IPS-18c (cell line): ENCODE measurements around the gene RAB36.
"Not testable (repeated sequence)": the region's sequence is repeated elsewhere in the genome, so short reads cannot be mapped to it uniquely, and the experiment has no call there.

Experiments used
- H3K4me3 ChIP-seq: 2 replicates; pipeline ENCODE4 v1.7.0; 2013; ENCODE audit warnings: low read depth, mild to moderate bottlenecking, low read length, moderate library complexity; ENCODE audit not compliant: insufficient read depth
- H3K9me3 ChIP-seq: one replicate; pipeline ENCODE4 v1.6.1; 2013; ENCODE audit warnings: mild to moderate bottlenecking, low read length, moderate library complexity; ENCODE audit not compliant: control insufficient read depth, insufficient read depth

The RAB36 gene

GRCh38 chr22:23126165-23127054 lies 18.9 kb upstream of the RAB36 start:
- Histone ChIP-seq H3K9me3 (no peaks in the 10 kb centered on the region), H3K4me3 (no peak overlapping the region)

- Histone ChIP-seq H3K4me3 (no peak overlapping the region), H3K9me3 (no peaks in the 10 kb centered on the region)
These were observed 18.1 kb upstream of the RAB36 start for GRCh38 chr22:23127055-23127756.

- no peak overlapping the region for H3K4me3 ChIP-seq
- no peaks in the 10 kb centered on the region for H3K9me3 ChIP-seq
These were observed 17.5 kb upstream of the RAB36 start for GRCh38 chr22:23127788-23128187.

- Histone ChIP-seq H3K4me3 (no peak overlapping the region), H3K9me3 (no peaks in the 10 kb centered on the region)
These were observed 16.8 kb upstream of the RAB36 start for GRCh38 chr22:23128269-23129108.

- H3K4me3 ChIP-seq: no peak overlapping the region
- H3K9me3 ChIP-seq: no peaks in the 10 kb centered on the region
These were observed 16.1 kb upstream of the RAB36 start for GRCh38 chr22:23129149-23129548.

- Histone ChIP-seq H3K9me3 (no peaks in the 10 kb centered on the region), H3K4me3 (no peak overlapping the region)
These were observed 14.6 kb upstream of the RAB36 start for GRCh38 chr22:23130697-23131096.

GRCh38 chr22:23131931-23132330 lies 13.3 kb upstream of the RAB36 start:
- Histone ChIP-seq H3K9me3 (no peaks in the 10 kb centered on the region), H3K4me3 (no peak overlapping the region)

- H3K9me3 ChIP-seq: no peaks in the 10 kb centered on the region
- H3K4me3 ChIP-seq: no peak overlapping the region
These were observed 12.7 kb upstream of the RAB36 start for GRCh38 chr22:23132376-23133091.

GRCh38 chr22:23133922-23134321 lies 11.4 kb upstream of the RAB36 start:
- H3K9me3 ChIP-seq: no peaks in the 10 kb centered on the region
- no peak overlapping the region for H3K4me3 ChIP-seq

- H3K4me3 ChIP-seq, H3K9me3 ChIP-seq: not testable (repeated sequence)
These were observed 8.3 kb upstream of the RAB36 start for GRCh38 chr22:23136991-23137390.

GRCh38 chr22:23137468-23137867 lies 7.8 kb upstream of the RAB36 start:
- Histone ChIP-seq H3K9me3 (no peaks in the 10 kb centered on the region), H3K4me3 (no peak overlapping the region)

- Histone ChIP-seq H3K9me3 (no peaks in the 10 kb centered on the region), H3K4me3 (no peak overlapping the region)
These were observed 7.2 kb upstream of the RAB36 start for GRCh38 chr22:23137905-23138561.

- no peaks in the 10 kb centered on the region for H3K9me3 ChIP-seq
- no peak overlapping the region for H3K4me3 ChIP-seq
These were observed 6.5 kb upstream of the RAB36 start for GRCh38 chr22:23138584-23139435.

GRCh38 chr22:23140385-23140784 lies 4.9 kb upstream of the RAB36 start:
- no peaks in the 10 kb centered on the region for H3K9me3 ChIP-seq

GRCh38 chr22:23142546-23143105 lies 2.7 kb upstream of the RAB36 start:
- Histone ChIP-seq H3K4me3 (no peak overlapping the region), H3K9me3 (no peaks in the 10 kb centered on the region)

More at GRCh38 chr22:23140385-23140784, 4.9 kb upstream of the RAB36 start:
- no peak overlapping the region for H3K4me3 ChIP-seq
